IPS-20b (cell line): ENCODE data around the gene OR10H4.
"Not testable (repeated sequence)": the region's sequence is repeated elsewhere in the genome, so short reads cannot be mapped to it uniquely, and the experiment has no call there.

Source experiments
- H3K27ac ChIP-seq: one replicate; pipeline ENCODE4 v1.5.1; 2013; ENCODE audit warnings: low read length
- H3K27me3 ChIP-seq: 2 replicates; pipeline ENCODE4 v1.6.1; 2013; ENCODE audit warnings: mild to moderate bottlenecking, low read length, inconsistent platforms; ENCODE audit not compliant: insufficient read depth
- H3K36me3 ChIP-seq: 2 replicates; pipeline ENCODE4 v1.6.1; 2013; ENCODE audit warnings: low read depth, mild to moderate bottlenecking, inconsistent platforms, low read length, moderate library complexity; ENCODE audit not compliant: insufficient read depth
- H3K4me1 ChIP-seq: 2 replicates; pipeline ENCODE4 v1.6.1; 2013; ENCODE audit warnings: mild to moderate bottlenecking, control low read depth, inconsistent platforms, low read length, moderate library complexity; ENCODE audit not compliant: insufficient read depth
- H3K4me3 ChIP-seq: 2 replicates; pipeline ENCODE4 v1.5.1; 2013; ENCODE audit warnings: mild to moderate bottlenecking, low read length, inconsistent platforms
- H3K9ac ChIP-seq: 2 replicates; pipeline ENCODE4 v1.6.1; 2013; ENCODE audit warnings: low read depth, mild to moderate bottlenecking, inconsistent platforms, low read length, moderate library complexity
- H3K9me3 ChIP-seq: 2 replicates; pipeline ENCODE4 v1.6.1; 2013; ENCODE audit warnings: mild to moderate bottlenecking, low read depth, low read length, inconsistent platforms; ENCODE audit not compliant: insufficient read depth

OR10H4 gene, protein sequence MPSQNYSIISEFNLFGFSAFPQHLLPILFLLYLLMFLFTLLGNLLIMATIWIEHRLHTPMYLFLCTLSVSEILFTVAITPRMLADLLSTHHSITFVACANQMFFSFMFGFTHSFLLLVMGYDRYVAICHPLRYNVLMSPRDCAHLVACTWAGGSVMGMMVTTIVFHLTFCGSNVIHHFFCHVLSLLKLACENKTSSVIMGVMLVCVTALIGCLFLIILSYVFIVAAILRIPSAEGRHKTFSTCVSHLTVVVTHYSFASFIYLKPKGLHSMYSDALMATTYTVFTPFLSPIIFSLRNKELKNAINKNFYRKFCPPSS

DNA sequence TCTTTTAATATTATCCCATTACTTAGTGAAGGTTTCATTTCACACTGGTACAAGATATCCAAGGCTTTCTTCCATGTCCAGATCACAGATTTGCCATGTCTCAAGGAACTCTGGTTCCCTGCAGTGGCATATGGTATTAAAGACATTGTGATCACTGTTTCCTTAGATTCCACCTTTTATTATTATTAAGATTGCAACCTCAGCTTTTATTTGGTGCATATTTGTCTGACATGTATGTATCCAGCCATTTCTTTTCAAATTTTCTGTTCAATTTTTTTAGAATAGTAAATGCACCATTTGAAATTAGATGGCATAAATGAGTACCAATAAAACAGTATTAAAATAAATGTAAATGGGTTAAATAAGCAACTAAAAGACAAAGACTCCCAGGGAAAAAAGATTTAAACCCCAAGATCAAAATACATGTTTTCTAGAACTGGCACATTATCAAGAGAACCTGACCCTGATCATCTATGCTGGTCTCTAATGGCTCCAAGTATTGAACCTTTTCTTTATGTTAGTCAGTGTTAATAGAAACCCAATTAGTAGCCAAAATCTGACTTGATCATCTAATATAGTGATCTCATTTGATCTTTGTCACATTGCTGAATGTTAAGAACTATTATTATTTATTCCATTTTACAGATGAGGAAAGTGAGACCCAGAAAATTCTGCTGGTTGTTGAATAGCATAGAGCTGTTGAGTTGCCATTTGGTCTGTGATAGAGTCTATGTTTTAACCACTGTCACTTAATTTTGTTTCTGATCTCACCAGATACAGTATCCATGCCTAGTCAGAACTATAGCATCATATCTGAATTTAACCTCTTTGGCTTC lies at the start of gene OR10H4:
TSS of gene OR10H4 (plus strand) at position 786 of the 836 bp plus-strand sequence. CDS start at position 786, 0 bp downstream.
- H3K27me3 ChIP-seq, result no peaks in the 10 kb centered on the region
- no peak within 1 kb of the TSS for H3K27ac ChIP-seq
- H3K4me3 ChIP-seq, result no peak within 1 kb of the TSS
- peaks cover 84% of the 10 kb centered on the region for H3K9me3 ChIP-seq
- H3K36me3 ChIP-seq, result no peaks in the 10 kb centered on the region
- H3K4me1 ChIP-seq, result no peaks in the 10 kb centered on the region
- H3K9ac ChIP-seq, result no peak within 1 kb of the TSS

GRCh38 chr19:15899561-15899960 lies 49.2 kb upstream of the OR10H4 start:
- peaks cover 83% of the 10 kb centered on the region for H3K9me3 ChIP-seq
- not testable (repeated sequence) for H3K4me1 ChIP-seq, H3K9ac ChIP-seq, H3K36me3 ChIP-seq, H3K27me3 ChIP-seq, H3K27ac ChIP-seq, H3K4me3 ChIP-seq

- not testable (repeated sequence) for H3K9ac ChIP-seq
- H3K9me3 ChIP-seq, result peaks cover 83% of the 10 kb centered on the region
Measured at GRCh38 chr19:15900032-15900431, 48.8 kb upstream of the OR10H4 start.

DNA sequence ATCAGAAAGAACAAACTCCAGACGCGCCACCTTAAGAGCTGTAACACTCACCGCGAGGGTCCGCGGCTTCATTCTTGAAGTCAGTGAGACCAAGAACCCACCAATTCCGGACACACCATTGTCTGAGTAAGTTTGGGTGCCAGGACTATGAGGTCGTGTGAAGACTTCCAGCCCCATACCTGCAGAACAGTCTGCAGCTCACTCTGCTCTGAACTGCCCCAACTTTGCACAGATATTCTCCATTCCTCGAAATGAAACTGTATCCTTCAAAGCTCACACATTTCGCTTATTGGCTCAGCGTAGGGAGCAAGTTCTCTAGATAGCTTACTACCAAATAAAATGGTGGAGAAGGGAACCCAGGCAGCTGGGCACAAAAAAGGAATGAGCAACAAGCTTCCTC lies 48.3 kb upstream of the OR10H4 start:
- Histone ChIP-seq H3K9me3 (peaks cover 83% of the 10 kb centered on the region), H3K4me3 (no peak overlapping the region), H3K9ac (no peak overlapping the region)

More at GRCh38 chr19:15900032-15900431, 48.8 kb upstream of the OR10H4 start:
- not testable (repeated sequence) for H3K4me3 ChIP-seq, H3K4me1 ChIP-seq, H3K27me3 ChIP-seq, H3K27ac ChIP-seq, H3K36me3 ChIP-seq

DNA sequence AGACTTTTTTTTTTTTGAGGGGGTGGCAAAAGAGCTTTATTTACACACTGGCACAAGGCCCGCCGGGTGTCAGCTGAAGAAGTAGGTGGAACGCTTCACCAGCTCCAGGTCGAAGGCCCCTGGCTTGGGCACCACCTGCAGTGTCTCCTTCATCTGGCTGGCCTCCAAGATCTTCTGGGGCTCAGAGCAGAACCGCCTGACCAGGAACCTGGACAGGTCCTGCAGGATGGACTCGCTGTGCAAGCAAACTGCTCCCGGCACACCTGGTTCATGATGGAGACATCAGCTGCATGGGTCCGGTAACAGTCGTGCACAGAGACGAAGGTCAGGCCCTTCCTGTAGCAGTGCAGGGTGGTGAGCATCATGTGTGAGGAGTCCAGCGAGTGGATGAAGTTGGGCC lies 46.6 kb upstream of the OR10H4 start:
- Histone ChIP-seq H3K27me3 (no peaks in the 10 kb centered on the region), H3K4me3 (no peak overlapping the region), H3K4me1 (no peaks in the 10 kb centered on the region), H3K27ac (no peak overlapping the region), H3K9me3 (peaks cover 82% of the 10 kb centered on the region), H3K9ac (no peak overlapping the region), H3K36me3 (no peaks in the 10 kb centered on the region)

More for the DNA sequence above, 48.3 kb upstream of the OR10H4 start:
- Histone ChIP-seq H3K27ac (no peak overlapping the region), H3K36me3 (no peaks in the 10 kb centered on the region), H3K4me1 (no peaks in the 10 kb centered on the region), H3K27me3 (no peaks in the 10 kb centered on the region)

DNA sequence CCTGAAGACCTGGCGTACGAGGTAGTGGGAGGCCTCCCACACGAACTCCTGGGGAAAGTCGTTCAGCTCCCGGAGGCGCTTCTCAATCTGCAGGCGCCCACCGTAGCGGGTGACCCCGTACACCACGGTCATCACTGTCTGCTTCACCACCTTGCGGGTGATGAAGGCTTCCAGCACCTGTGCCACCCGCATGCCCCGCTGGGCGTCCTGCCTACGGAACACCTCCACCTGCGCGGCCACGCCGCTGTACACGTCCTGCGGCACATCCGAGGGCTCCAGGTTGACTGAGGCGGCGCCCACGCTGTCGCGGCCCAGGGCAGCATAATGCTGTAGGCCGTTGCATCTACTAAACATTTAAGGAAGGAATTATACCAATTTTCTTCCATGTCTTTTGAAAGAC lies 45.9 kb upstream of the OR10H4 start:
- peaks cover 80% of the 10 kb centered on the region for H3K9me3 ChIP-seq
- H3K4me1 ChIP-seq, result not testable (repeated sequence)

DNA sequence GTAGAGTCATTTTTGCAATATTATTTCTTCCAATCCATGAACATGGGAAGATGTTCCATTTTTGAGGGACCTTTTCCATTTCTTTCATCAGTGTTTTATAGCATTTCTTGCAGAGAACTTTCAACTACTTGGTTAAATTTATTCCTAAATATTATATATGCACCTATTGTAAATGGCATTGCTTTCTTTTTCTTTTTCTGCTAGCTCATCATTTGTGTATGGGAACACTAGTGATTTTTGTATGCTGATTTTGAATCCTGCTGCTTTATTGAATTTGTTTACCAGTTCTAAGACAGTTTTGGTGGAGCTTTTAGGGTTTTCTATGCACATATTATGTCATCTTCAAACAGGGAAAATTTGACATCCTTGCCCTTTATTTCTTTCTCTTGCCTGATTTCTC lies 43.8 kb upstream of the OR10H4 start:
- no peak overlapping the region for H3K4me3 ChIP-seq
- no peak overlapping the region for H3K9ac ChIP-seq
- H3K27ac ChIP-seq, result no peak overlapping the region
- H3K4me1 ChIP-seq, result no peaks in the 10 kb centered on the region
- H3K36me3 ChIP-seq, result no peaks in the 10 kb centered on the region
- H3K27me3 ChIP-seq, result no peaks in the 10 kb centered on the region
- peaks cover 87% of the 10 kb centered on the region for H3K9me3 ChIP-seq

More for the DNA sequence above, 45.9 kb upstream of the OR10H4 start:
- not testable (repeated sequence) for H3K27ac ChIP-seq, H3K36me3 ChIP-seq, H3K4me3 ChIP-seq, H3K27me3 ChIP-seq, H3K9ac ChIP-seq

DNA sequence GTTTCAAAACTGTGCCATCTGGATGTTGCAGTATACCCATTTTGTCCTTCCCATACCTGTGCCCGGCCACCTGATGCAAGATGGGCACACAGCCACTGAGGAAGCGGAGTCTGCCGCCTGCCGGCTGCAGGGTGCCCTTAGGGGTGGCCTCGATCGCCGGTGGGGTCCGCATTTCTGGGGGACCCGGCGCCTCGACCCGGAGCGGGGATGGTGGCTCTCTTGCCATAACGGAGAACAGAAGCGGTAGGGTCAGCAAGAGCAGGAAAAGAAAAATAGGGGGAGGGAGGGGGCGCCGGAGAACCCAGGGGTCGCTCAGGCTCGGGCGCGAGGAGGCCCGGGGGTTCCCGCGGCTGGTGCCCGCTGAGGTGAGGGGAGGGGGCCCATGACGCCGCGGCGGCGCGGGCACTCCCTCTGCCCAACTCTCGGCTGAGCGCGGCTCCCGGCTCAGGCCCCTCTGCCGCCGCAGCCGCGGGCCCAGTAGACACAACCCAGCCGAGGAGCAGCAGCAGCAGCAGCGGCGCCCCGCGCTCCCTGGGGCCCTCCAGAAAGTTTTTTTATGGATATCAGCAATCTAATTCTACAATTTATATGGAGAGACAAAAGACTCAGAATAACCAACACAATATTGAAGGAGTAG lies 37.1 kb upstream of the OR10H4 start:
- Histone ChIP-seq H3K9me3 (peaks cover 84% of the 10 kb centered on the region), H3K9ac (no peak overlapping the region)

DNA sequence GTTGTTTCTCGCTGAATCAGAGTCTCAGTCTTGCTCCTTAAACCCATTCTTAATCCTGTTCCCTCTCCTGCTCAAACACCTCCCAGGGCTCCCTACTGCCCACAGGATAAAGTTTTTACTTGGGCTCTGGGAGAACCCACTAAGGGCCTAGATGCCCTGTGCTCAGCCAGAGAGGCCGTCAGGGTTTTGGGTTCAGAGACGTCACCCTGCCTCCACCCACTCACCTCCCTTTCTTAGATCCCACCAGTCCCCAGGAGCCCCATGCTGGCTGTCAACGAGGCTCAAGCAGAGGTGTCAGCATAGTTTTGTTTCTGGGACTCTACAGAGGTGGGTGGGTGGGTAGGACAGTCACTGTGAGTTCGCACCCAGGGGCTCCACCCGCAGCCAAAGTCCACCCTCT lies 35.4 kb upstream of the OR10H4 start:
- Histone ChIP-seq H3K27me3 (no peaks in the 10 kb centered on the region), H3K4me1 (no peaks in the 10 kb centered on the region), H3K4me3 (no peak overlapping the region), H3K27ac (no peak overlapping the region), H3K36me3 (no peaks in the 10 kb centered on the region), H3K9ac (no peak overlapping the region), H3K9me3 (peaks cover 88% of the 10 kb centered on the region)

More for the DNA sequence above, 37.1 kb upstream of the OR10H4 start:
- Histone ChIP-seq H3K27ac (no peak overlapping the region), H3K4me3 (no peak overlapping the region), H3K4me1 (no peaks in the 10 kb centered on the region), H3K27me3 (no peaks in the 10 kb centered on the region), H3K36me3 (no peaks in the 10 kb centered on the region)

DNA sequence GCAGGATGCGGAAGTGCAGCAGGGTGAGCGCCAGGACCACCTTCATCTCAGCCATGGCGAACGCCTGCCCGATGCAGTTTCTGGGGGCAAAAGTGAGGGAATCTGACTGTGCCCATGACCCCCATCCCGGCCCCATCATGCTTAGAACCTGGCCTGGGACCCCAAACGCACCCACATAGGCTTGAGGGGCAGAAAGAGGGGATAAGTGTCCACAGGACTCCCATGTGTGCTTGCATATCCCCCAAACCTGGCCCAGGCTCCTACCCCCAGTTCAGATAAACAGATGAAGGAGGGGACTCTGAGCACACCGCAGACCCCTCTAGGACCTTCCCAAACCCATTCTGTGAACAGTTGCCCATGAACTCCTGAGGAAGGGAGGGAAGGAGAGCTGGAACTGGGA lies 35.0 kb upstream of the OR10H4 start:
- H3K27me3 ChIP-seq, result no peaks in the 10 kb centered on the region
- H3K27ac ChIP-seq, result no peak overlapping the region
- peaks cover 88% of the 10 kb centered on the region for H3K9me3 ChIP-seq
- no peak overlapping the region for H3K9ac ChIP-seq
- H3K4me1 ChIP-seq, result no peaks in the 10 kb centered on the region
- H3K4me3 ChIP-seq, result no peak overlapping the region
- no peaks in the 10 kb centered on the region for H3K36me3 ChIP-seq

DNA sequence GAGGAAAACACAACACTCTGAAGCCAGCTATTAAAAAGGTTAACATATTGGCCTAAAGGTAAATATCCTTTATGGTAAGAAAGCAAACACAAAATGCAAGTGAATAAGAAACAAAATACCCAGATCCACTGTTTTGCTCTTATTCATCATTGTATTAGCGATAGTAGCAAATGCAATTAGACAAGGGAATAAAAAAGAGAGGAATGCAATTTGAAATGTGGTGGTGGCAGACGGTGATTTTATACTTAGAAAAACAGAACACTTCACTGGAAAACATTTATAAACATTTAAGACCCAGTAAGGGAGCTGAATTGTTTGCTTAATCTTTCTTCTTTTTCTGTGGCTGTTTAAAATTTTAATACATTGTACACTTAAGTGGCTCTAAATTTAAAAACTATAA lies 33.7 kb upstream of the OR10H4 start:
- H3K27ac ChIP-seq, result no peak overlapping the region

More for the DNA sequence above, 33.7 kb upstream of the OR10H4 start:
- no peaks in the 10 kb centered on the region for H3K27me3 ChIP-seq
- no peaks in the 10 kb centered on the region for H3K4me1 ChIP-seq
- H3K9me3 ChIP-seq, result peaks cover 87% of the 10 kb centered on the region
- H3K9ac ChIP-seq, result no peak overlapping the region
- H3K36me3 ChIP-seq, result no peaks in the 10 kb centered on the region
- no peak overlapping the region for H3K4me3 ChIP-seq
